GM21825 (cell line): Measurements from ENCODE around the gene ATP5F1D.

Source experiments
- ATAC-seq: cut with Tn5 transposase; IDR thresholded peaks from one replicate; pipeline ENCODE4 v1.9.1; 2021; ENCODE audit warnings: mild to moderate bottlenecking, moderate library complexity; ENCODE audit not compliant: unreplicated experiment

The ATP5F1D gene

GRCh38 chr19:1231729-1232637, 9.6 kb upstream of the ATP5F1D start:
- ATAC-seq, result no peak

- ATAC-seq, result no peak
Measured at GRCh38 chr19:1232652-1233072, 8.9 kb upstream of the ATP5F1D start.

- no peak for ATAC-seq
Measured at GRCh38 chr19:1233115-1233667, 8.4 kb upstream of the ATP5F1D start.

GRCh38 chr19:1234051-1234954, 7.2 kb upstream of the ATP5F1D start:
- ATAC-seq, result no peak

- no peak for ATAC-seq
Measured at GRCh38 chr19:1234955-1235380, 6.6 kb upstream of the ATP5F1D start.

GRCh38 chr19:1235625-1236538, 5.7 kb upstream of the ATP5F1D start:
- ATAC-seq, result no peak

GRCh38 chr19:1236576-1236975, 5.0 kb upstream of the ATP5F1D start:
- ATAC-seq, result no peak

- no peak for ATAC-seq
Measured at GRCh38 chr19:1237027-1237659, 4.4 kb upstream of the ATP5F1D start.

GRCh38 chr19:1237754-1238368, 3.7 kb upstream of the ATP5F1D start, which contains the start of gene CBARP:
TSS of gene CBARP (minus strand) at chr19:1238005. CDS start at chr19:1236100, 1,905 bp downstream.
- ATAC-seq, result no peak

- no peak for ATAC-seq
Measured at GRCh38 chr19:1238369-1239303, 2.9 kb upstream of the ATP5F1D start.

- no peak for ATAC-seq
Measured at GRCh38 chr19:1239420-1239795, 2.1 kb upstream of the ATP5F1D start.

- ATAC-seq, result no peak
Measured at GRCh38 chr19:1239796-1240737, 1.5 kb upstream of the ATP5F1D start.

- no peak for ATAC-seq
Measured at GRCh38 chr19:1240925-1241324, 626 bp upstream of the ATP5F1D start.

- ATAC-seq, result no peak
Measured at GRCh38 chr19:1243768-1244692, 2.5 kb downstream of the ATP5F1D start.

- ATAC-seq, result no peak
Measured at GRCh38 chr19:1244693-1245451, 3.3 kb downstream of the ATP5F1D start.
